ENCODE results near the gene MRPL40.

DNA sequence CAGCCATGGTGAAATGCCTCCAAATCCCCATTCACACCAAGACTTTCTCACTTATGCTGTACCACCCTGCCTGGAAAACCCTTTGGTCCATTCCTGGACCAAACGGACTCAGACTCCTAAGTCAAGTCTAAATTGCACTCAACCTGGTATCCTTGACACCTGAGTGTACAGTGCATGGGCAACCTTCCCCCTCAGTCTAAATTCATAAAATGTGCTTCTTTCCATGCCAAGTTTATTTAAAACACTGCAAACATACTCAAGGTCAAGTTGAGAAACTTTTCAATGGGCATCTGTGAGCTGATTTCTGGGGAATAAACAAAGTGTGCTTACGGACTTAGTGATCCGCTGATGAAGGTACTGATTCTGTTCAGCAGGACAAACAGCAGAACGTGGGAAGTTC, 27.2 kb upstream of the MRPL40 start:
- TF ChIP-seq, protein P1, sequence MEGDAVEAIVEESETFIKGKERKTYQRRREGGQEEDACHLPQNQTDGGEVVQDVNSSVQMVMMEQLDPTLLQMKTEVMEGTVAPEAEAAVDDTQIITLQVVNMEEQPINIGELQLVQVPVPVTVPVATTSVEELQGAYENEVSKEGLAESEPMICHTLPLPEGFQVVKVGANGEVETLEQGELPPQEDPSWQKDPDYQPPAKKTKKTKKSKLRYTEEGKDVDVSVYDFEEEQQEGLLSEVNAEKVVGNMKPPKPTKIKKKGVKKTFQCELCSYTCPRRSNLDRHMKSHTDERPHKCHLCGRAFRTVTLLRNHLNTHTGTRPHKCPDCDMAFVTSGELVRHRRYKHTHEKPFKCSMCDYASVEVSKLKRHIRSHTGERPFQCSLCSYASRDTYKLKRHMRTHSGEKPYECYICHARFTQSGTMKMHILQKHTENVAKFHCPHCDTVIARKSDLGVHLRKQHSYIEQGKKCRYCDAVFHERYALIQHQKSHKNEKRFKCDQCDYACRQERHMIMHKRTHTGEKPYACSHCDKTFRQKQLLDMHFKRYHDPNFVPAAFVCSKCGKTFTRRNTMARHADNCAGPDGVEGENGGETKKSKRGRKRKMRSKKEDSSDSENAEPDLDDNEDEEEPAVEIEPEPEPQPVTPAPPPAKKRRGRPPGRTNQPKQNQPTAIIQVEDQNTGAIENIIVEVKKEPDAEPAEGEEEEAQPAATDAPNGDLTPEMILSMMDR (IDR thresholded peaks at IDR 0.05), result no peak
- no peak for TF ChIP-seq POLR2A (IDR thresholded peaks at IDR 0.05)
